Prostate gland (tissue), 2 donors: ENCODE measurements around the gene PPA1.

Source experiments
- CTCF ChIP-seq, 4 experiments: fragments of 200-600 bp in 2 of 4; fragments of 450-650 bp in 2 of 4; sonication (generic) in 2 of 4; IDR thresholded peaks; 1 replicate in 3 of 4; 2 replicates in 1 of 4; pipeline ENCODE4 v1.5.1; 2016 to 2019; ENCODE audit warnings: antibody characterized with exemption in 4 of 4, mild to moderate bottlenecking in 2 of 4, moderate library complexity in 2 of 4
- POLR2AphosphoS5 ChIP-seq: sonication (generic); formaldehyde crosslinking; IDR thresholded peaks from one replicate; pipeline ENCODE4 v1.6.1; 2017; ENCODE audit warnings: antibody characterized with exemption

- TF ChIP-seq CTCF (IDR thresholded peaks at IDR 0.05) (no peak), POLR2AphosphoS5 (no peak)
Observed at GRCh38 chr10:70166394-70166793, 66.8 kb downstream of the PPA1 start.
